GM19035 (cell line): ENCODE results near the gene RXYLT1.
"Not testable (repeated sequence)": the region's sequence is repeated elsewhere in the genome, so short reads cannot be mapped to it uniquely, and the experiment has no call there.

Experiments used
- ATAC-seq: cut with Tn5 transposase; IDR thresholded peaks from one replicate; pipeline ENCODE4 v1.9.1; 2021; ENCODE audit not compliant: unreplicated experiment

The RXYLT1 gene

GRCh38 chr12:63779498-63780481, at the start of gene RXYLT1:
RXYLT1 (plus strand) TSS chr12:63779909; CDS start chr12:63779961, 52 bp downstream.
- ATAC-seq, result peak; percentile 97

- ATAC-seq, result not testable (repeated sequence)
These were observed 46.9 kb upstream of the RXYLT1 start for GRCh38 chr12:63732779-63733178.

- ATAC-seq, result not testable (repeated sequence)
These were observed 46.1 kb upstream of the RXYLT1 start for GRCh38 chr12:63733585-63733984.

GRCh38 chr12:63740551-63740950, 39.2 kb upstream of the RXYLT1 start:
- not testable (repeated sequence) for ATAC-seq

GRCh38 chr12:63741431-63741830, 38.3 kb upstream of the RXYLT1 start:
- ATAC-seq, result not testable (repeated sequence)

- ATAC-seq, result not testable (repeated sequence)
These were observed 35.6 kb upstream of the RXYLT1 start for GRCh38 chr12:63744110-63744509.

GRCh38 chr12:63746470-63746869, 33.2 kb upstream of the RXYLT1 start:
- ATAC-seq, result not testable (repeated sequence)

GRCh38 chr12:63747136-63747535, 32.6 kb upstream of the RXYLT1 start:
- not testable (repeated sequence) for ATAC-seq

- no peak for ATAC-seq
These were observed 32.2 kb upstream of the RXYLT1 start for GRCh38 chr12:63747553-63747952.

GRCh38 chr12:63752283-63752682, 27.4 kb upstream of the RXYLT1 start:
- ATAC-seq, result no peak

- no peak for ATAC-seq
These were observed 26.9 kb upstream of the RXYLT1 start for GRCh38 chr12:63752841-63753240.

GRCh38 chr12:63753743-63754142, 26.0 kb upstream of the RXYLT1 start:
- ATAC-seq, result no peak

GRCh38 chr12:63764481-63764880, 15.2 kb upstream of the RXYLT1 start:
- ATAC-seq, result no peak

- ATAC-seq, result no peak
These were observed 13.2 kb upstream of the RXYLT1 start for GRCh38 chr12:63766498-63766897.

- ATAC-seq, result no peak
These were observed 9.3 kb upstream of the RXYLT1 start for GRCh38 chr12:63770375-63770774.

- no peak for ATAC-seq
These were observed 2.4 kb upstream of the RXYLT1 start for GRCh38 chr12:63777340-63777739.

GRCh38 chr12:63782466-63782865, 2.8 kb downstream of the RXYLT1 start:
- ATAC-seq, result no peak

GRCh38 chr12:63787306-63787705, 7.6 kb downstream of the RXYLT1 start:
- no peak for ATAC-seq

- ATAC-seq, result no peak
These were observed 10.9 kb downstream of the RXYLT1 start for GRCh38 chr12:63790608-63790945.

GRCh38 chr12:63792338-63792737, 12.6 kb downstream of the RXYLT1 start:
- ATAC-seq, result no peak

GRCh38 chr12:63795032-63795687, 15.5 kb downstream of the RXYLT1 start:
- ATAC-seq, result no peak

GRCh38 chr12:63795944-63796343, 16.2 kb downstream of the RXYLT1 start:
- no peak for ATAC-seq
